Bronchial epithelial cell (primary cell): ENCODE results near the gene MGST3. TPM values are rescaled to one million over a fixed set of nuclear protein-coding genes. Genes with fewer than 3 reads are reported as not detected.
"Not testable (repeated sequence)": the region's sequence is repeated elsewhere in the genome, so short reads cannot be mapped to it uniquely, and the experiment has no call there.

Experiments
- DNase-seq: peaks from one replicate; pipeline ENCODE4 v3.0.0-alpha.2; 2010; ENCODE audit warnings: low read depth
- FAIRE-seq: peaks from 2 replicates; lab custom pipeline; 2011; peaks lifted over from hg19 to GRCh38; lab: Jason Lieb, UNC
- H3K27me3 ChIP-seq: 2 replicates; pipeline ENCODE4 v1.5.1; 2011; ENCODE audit warnings: low read length; ENCODE audit not compliant: control insufficient read depth, insufficient read depth
- H3K36me3 ChIP-seq: 2 replicates; pipeline ENCODE4 v1.5.1; 2011; ENCODE audit warnings: low read length; ENCODE audit not compliant: control insufficient read depth, insufficient read depth
- H3K4me3 ChIP-seq: 2 replicates; pipeline ENCODE4 v1.5.1; 2011; ENCODE audit warnings: mild to moderate bottlenecking, low read depth, low read length, control low read depth
- total RNA-seq: library from RNA; depleted of rRNA; stranded (reverse); fragments of >200 nt; gene quantifications from 2 replicates; pipeline ENCODE4 v1.2.1, GENCODE V29; 2014
- TF ChIP-seq, protein P1 (sequence below): IDR thresholded peaks from 2 replicates; pipeline ENCODE4 v1.5.1; 2011; ENCODE audit warnings: mild to moderate bottlenecking, moderate library complexity, low read length, control low read depth, inconsistent platforms; ENCODE audit not compliant: insufficient read depth, severe bottlenecking

The MGST3 gene
- total RNA-seq, 1 donor from 2014 or later = 50.3 TPM

DNA sequence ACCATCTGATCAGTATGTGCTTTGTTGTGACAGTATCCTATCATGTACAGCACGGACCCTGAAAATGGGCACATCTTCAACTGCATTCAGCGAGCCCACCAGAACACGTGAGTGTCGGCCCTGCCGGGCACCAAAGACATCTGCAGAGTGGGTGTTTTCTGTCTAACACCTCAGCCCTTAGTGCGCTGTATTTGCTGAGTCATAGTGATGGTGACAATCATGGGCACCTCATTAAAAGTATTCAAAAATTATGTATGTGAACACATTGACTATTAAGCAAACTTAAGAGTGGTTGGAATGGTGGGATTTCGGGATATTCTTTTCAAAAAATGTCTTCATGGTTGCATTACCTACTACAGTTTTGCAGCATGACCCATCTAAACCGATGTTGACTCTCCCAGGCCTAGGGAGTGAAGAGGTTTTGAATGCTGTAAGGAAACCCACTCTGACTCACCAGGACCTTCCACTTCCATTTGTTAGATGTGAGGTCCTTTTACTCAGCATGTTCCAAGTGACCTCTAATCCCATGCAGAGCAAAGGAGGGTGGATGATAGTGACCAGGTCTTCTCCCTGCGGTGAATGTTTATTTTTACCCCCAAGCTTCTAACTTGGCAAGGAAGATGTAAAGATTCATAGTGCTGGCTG is 20.1 kb downstream of the MGST3 start:
- H3K27me3 ChIP-seq = no peaks in the 10 kb centered on the region
- DNase-seq (no peak), FAIRE-seq (no peak)
- TF ChIP-seq, protein P1, sequence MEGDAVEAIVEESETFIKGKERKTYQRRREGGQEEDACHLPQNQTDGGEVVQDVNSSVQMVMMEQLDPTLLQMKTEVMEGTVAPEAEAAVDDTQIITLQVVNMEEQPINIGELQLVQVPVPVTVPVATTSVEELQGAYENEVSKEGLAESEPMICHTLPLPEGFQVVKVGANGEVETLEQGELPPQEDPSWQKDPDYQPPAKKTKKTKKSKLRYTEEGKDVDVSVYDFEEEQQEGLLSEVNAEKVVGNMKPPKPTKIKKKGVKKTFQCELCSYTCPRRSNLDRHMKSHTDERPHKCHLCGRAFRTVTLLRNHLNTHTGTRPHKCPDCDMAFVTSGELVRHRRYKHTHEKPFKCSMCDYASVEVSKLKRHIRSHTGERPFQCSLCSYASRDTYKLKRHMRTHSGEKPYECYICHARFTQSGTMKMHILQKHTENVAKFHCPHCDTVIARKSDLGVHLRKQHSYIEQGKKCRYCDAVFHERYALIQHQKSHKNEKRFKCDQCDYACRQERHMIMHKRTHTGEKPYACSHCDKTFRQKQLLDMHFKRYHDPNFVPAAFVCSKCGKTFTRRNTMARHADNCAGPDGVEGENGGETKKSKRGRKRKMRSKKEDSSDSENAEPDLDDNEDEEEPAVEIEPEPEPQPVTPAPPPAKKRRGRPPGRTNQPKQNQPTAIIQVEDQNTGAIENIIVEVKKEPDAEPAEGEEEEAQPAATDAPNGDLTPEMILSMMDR = no peak
- H3K36me3 ChIP-seq = peaks cover 6% of the 10 kb centered on the region
- H3K4me3 ChIP-seq = no peak overlapping the region

DNA sequence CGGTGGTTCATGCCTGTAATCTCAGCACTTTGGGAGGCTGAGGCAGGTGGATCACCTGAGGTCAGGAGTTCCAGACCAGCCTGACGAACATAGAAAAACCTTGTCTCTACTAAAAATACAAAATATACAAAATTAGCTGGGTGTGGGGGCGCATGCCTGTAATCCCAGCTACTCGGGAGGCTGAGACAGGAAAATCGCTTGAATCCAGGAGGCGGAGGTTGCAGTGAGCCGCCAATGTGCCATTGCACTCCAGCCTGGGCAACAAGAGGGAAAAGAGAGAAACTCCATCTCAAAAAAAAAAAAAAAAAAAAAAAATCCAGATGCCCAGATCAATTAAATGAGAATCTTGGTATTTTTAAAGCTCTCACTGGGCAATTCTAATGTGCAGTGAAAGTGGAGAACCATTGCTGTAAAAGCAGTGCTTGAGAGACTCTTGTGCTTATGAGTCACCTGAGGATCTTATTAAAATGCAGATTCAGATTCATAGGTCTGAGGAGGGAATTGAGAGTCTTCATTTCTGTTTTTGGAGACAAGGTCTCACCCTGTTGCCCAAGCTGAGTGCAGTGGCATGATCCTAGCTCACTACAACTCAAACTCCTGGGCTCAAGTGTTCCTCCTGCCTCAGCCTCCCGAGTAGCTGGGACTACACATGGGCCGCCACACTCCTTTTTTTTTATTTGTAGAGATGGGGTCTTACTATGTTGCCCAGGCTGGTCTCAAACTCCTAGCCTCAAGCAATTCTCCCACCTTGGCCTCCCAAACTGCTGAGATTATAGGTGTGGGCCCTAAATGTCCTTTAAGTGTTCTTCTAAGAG is 27.9 kb downstream of the MGST3 start:
- not testable (repeated sequence) for H3K4me3 ChIP-seq, H3K27me3 ChIP-seq, DNase-seq, FAIRE-seq, H3K36me3 ChIP-seq

DNA sequence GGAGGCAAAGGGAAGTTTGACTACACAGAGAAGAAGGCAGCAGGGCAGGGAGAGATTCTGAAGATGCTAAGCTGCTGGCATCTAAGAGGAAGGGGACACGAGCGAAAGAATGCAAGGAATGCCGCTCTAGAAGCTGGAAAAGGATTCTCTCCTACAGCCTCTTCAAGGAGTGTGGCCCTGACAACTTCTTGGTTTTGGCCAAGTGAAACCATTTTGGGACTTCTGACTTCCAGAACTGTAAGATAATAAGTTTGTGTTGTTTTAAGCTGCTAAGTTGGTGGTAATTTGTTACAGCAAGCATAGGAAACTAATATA is 28.5 kb downstream of the MGST3 start:
- H3K4me3 ChIP-seq = no peak overlapping the region
- no peaks in the 10 kb centered on the region for H3K27me3 ChIP-seq
- DNase-seq (no peak), FAIRE-seq (no peak)
- TF ChIP-seq, protein P1 = no peak
- peaks cover 7% of the 10 kb centered on the region for H3K36me3 ChIP-seq

DNA sequence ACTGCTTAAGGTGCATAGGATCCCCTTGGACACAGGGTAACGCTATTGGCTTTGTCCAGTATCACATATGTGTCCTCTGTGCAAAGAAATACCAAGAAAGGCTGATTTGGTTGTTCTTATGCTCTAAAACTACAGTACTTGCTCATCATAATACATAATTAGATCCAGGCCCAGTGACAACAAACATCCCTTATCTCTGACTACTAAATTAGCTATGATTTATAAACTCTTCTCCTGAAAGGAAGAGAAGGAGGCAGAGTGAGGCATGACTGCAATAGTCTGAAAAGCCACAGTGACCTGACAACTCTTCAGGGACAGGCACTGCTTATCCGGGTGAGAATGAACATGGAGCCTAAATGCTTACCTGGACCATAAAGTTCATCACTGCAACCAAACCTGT is 30.7 kb downstream of the MGST3 start:
- FAIRE-seq = no peak
- TF ChIP-seq, protein P1 = no peak
- Histone ChIP-seq H3K36me3 (peaks cover 9% of the 10 kb centered on the region), H3K27me3 (no peaks in the 10 kb centered on the region), H3K4me3 (no peak overlapping the region)
- no peak for DNase-seq

DNA sequence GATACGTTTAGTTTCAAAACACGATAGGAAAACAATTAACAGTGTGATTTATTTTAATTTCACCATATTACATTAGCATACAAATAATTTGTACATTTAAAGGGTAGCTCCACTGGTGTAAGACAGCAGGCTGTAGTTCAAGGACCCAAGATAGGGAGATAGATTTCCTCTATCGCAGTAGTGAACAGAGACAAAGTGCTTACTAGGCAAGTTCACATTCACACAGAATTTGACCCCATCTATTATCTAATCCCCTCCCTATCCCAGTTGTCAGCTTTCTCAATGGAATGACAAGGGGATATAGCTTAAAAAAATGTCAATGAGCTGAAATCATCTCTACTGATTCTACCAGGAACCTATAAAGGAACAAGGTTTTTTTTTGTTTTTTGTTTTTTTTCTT is 31.2 kb downstream of the MGST3 start:
- no peaks in the 10 kb centered on the region for H3K27me3 ChIP-seq
- DNase-seq (no peak), FAIRE-seq (no peak)
- H3K4me3 ChIP-seq = no peak overlapping the region
- TF ChIP-seq, protein P1 = no peak
- peaks cover 9% of the 10 kb centered on the region for H3K36me3 ChIP-seq

DNA sequence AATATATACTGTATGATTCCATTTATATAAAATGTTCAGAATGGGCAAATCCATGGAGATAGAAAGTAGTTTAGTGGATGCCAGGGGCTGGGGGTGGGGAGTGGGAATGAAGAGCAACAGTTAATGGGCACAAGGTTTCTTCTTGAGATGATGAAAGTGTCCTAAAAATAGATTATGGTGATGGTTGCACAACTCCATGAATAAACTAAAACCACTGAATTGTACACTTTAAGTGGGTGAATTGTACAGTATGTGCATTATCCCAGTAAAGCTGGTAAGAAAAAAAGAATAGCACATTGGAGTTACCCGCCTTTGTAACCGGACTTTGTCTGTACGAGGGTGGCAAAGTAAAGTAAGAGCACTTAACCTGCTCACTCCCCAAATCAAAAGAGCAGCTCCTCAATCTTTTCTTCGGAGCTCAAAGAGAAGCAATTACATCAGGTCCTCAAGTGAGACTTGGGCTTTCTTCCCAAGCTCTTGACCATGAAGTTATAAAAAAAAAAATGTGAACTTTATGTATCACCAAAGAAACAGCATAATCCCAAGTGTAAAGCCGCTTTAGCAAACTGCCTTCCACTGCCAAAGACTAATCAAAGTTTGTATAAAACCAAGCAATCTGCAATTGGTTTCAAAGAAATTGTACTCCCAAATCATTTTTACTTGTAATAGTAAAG is 35.3 kb downstream of the MGST3 start:
- Histone ChIP-seq H3K36me3 (peaks cover 13% of the 10 kb centered on the region), H3K4me3 (no peak overlapping the region), H3K27me3 (no peaks in the 10 kb centered on the region)
- FAIRE-seq (no peak), DNase-seq (peak; percentile 20)
- TF ChIP-seq, protein P1 = no peak
